ENCODE data around the gene MBD5.

Gene MBD5

DNA sequence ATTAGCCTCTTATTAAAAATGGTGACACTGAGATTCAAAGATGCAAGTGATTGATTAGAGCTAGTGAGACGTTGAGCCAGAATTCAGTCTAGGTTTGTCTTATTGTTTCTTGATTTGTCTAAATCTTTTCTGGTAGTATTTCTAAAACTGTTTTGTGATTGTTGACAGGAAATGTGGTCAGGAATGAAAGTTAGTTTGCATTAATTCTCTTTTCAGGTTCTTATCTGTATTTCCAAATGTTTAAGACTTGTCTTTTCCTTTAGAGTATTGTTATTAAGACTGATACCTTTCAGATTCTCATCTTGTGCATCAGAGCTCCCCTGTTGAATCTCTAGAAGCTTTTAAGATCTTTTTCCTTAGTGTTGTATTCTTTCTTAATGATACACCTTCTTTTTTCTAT lies 89.3 kb downstream of the MBD5 start:
- no peak overlapping the region for H3K9ac ChIP-seq (ENCODE audit: low read length)
- H3K4me3 ChIP-seq (ENCODE audit: low read depth, low read length) = no peak overlapping the region
- no peaks in the 10 kb centered on the region for H3K27me3 ChIP-seq (ENCODE audit: control insufficient read depth, insufficient read depth, low read length)
- H3K27ac ChIP-seq (ENCODE audit: low read depth, low read length) = no peak overlapping the region
- H3K4me1 ChIP-seq (ENCODE audit: control insufficient read depth, insufficient read depth, low read length) = no peaks in the 10 kb centered on the region
- H3K36me3 ChIP-seq (ENCODE audit: control insufficient read depth, insufficient read depth, low read length) = no peaks in the 10 kb centered on the region
- no peaks in the 10 kb centered on the region for H3K9me3 ChIP-seq (ENCODE audit: control insufficient read depth, insufficient read depth, low read depth, low read length)

DNA sequence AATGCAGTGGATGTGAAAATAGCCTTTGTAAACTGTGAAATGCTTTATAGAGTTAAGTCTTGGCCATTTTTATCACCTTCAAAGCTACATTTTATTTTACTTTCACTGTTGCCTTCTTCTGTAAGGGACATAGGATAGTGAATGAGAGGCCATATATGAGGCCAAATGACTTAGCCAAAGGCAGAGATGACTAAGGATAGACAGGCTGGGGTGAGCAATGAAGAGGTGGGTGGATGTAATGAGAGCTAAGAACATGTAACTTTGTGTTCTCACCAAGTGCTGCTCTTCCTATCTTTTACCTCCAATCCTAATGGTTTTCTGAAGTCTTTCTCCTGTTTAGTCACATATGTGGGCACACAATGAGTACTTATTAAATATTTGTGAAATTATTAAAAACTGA lies 101.9 kb downstream of the MBD5 start:
- no peaks in the 10 kb centered on the region for H3K4me1 ChIP-seq (ENCODE audit: control insufficient read depth, insufficient read depth, low read length)
- no peak overlapping the region for H3K9ac ChIP-seq (ENCODE audit: low read length)
- no peaks in the 10 kb centered on the region for H3K27me3 ChIP-seq (ENCODE audit: control insufficient read depth, insufficient read depth, low read length)
- H3K36me3 ChIP-seq (ENCODE audit: control insufficient read depth, insufficient read depth, low read length) = no peaks in the 10 kb centered on the region
- no peaks in the 10 kb centered on the region for H3K9me3 ChIP-seq (ENCODE audit: control insufficient read depth, insufficient read depth, low read depth, low read length)
- H3K27ac ChIP-seq (ENCODE audit: low read depth, low read length) = no peak overlapping the region
- H3K4me3 ChIP-seq (ENCODE audit: low read depth, low read length) = no peak overlapping the region

DNA sequence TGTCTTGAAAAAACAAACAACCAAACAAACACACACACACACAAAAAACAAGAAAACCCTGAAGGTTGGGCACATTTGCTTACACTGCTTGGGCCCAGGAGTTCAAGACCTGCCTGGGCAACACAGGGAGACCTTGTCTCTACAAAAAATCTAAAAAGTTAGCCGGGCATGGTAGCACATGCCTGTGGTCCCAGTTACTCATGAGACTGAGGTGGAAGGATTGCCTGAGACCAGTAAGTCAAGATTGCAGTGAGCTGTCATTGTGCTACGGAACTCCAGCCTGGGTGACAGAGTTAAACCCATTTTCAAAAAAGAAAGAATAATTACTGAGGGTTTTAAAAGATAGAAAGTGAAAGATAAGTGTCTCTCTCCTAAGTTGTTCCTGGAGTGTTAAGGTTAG lies 103.4 kb downstream of the MBD5 start:
- H3K27ac ChIP-seq (ENCODE audit: low read depth, low read length) = no peak overlapping the region
- no peak overlapping the region for H3K9ac ChIP-seq (ENCODE audit: low read length)
- H3K36me3 ChIP-seq (ENCODE audit: control insufficient read depth, insufficient read depth, low read length) = no peaks in the 10 kb centered on the region
- H3K4me3 ChIP-seq (ENCODE audit: low read depth, low read length) = no peak overlapping the region
- no peaks in the 10 kb centered on the region for H3K9me3 ChIP-seq (ENCODE audit: control insufficient read depth, insufficient read depth, low read depth, low read length)
- H3K4me1 ChIP-seq (ENCODE audit: control insufficient read depth, insufficient read depth, low read length) = no peaks in the 10 kb centered on the region
- no peaks in the 10 kb centered on the region for H3K27me3 ChIP-seq (ENCODE audit: control insufficient read depth, insufficient read depth, low read length)

DNA sequence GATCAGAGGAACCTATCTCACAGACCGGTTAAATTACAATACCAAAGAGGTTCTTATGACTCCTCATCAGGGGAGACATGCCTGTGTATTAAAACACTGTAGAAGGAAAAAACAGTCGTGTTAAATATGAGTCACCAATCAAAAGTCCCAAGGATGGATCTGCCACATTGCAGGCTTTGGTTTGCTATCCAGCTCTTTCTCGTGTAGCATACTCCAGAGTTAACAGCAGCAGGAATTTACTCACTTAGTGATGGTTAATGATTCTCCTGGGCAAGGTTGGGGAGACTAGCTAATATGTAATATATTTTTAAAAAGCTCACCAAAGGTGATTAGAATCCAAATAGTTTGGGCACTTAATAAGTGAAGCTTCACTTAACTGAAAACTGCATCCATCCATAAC lies 109.7 kb downstream of the MBD5 start:
- H3K36me3 ChIP-seq (ENCODE audit: control insufficient read depth, insufficient read depth, low read length) = no peaks in the 10 kb centered on the region
- peaks cover 9% of the 10 kb centered on the region for H3K4me1 ChIP-seq (ENCODE audit: control insufficient read depth, insufficient read depth, low read length)
- H3K4me3 ChIP-seq (ENCODE audit: low read depth, low read length) = no peak overlapping the region
- H3K9me3 ChIP-seq (ENCODE audit: control insufficient read depth, insufficient read depth, low read depth, low read length) = no peaks in the 10 kb centered on the region
- H3K27me3 ChIP-seq (ENCODE audit: control insufficient read depth, insufficient read depth, low read length) = no peaks in the 10 kb centered on the region
- H3K9ac ChIP-seq (ENCODE audit: low read length) = no peak overlapping the region
- no peak overlapping the region for H3K27ac ChIP-seq (ENCODE audit: low read depth, low read length)

DNA sequence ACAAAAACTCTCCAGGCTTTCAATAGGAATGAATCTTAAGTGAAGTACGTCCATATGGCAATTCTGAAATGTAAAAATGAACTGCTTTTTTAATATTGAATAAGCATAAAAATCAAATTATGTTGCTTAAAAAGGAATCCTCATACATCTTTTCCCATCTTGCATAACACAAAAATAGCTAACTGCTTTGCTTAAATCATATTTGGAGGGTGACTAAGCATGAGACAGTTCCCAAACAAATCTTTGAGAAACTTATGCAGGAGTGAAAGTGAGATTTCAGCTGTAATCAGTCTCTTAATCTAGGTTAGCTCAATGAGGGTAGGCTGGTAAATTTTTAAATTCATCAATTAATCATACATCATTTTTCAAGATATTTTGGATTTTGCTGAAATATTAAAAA lies 111.5 kb downstream of the MBD5 start:
- no peaks in the 10 kb centered on the region for H3K9me3 ChIP-seq (ENCODE audit: control insufficient read depth, insufficient read depth, low read depth, low read length)
- H3K4me3 ChIP-seq (ENCODE audit: low read depth, low read length) = no peak overlapping the region
- no peaks in the 10 kb centered on the region for H3K27me3 ChIP-seq (ENCODE audit: control insufficient read depth, insufficient read depth, low read length)
- H3K27ac ChIP-seq (ENCODE audit: low read depth, low read length) = no peak overlapping the region
- H3K9ac ChIP-seq (ENCODE audit: low read length) = no peak overlapping the region
- H3K4me1 ChIP-seq (ENCODE audit: control insufficient read depth, insufficient read depth, low read length) = peaks cover 15% of the 10 kb centered on the region
- H3K36me3 ChIP-seq (ENCODE audit: control insufficient read depth, insufficient read depth, low read length) = no peaks in the 10 kb centered on the region

DNA sequence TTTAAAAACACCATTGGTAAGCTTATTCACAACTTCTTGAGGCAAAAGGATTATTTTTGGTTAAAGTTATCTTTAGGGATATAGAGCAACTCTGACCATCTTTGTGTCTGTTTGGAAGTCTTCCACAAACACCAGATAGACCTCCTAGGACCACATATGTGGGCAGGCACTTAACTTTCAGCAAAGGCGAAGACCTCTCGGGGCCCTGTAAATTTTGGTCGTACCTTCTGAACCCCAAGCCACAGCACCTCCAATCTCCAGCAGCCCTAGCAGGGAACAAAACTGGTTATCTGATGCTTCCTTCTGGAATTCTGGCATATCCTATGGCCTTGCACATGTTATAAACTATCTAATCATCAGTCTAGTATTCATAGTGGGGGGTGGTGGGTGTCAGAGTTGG lies 114.8 kb downstream of the MBD5 start:
- no peaks in the 10 kb centered on the region for H3K9me3 ChIP-seq (ENCODE audit: control insufficient read depth, insufficient read depth, low read depth, low read length)
- H3K9ac ChIP-seq (ENCODE audit: low read length) = no peak overlapping the region
- H3K27ac ChIP-seq (ENCODE audit: low read depth, low read length) = peak overlapping the region; percentile 13; the same call in 1 of the 2 replicates
- peaks cover 15% of the 10 kb centered on the region for H3K4me1 ChIP-seq (ENCODE audit: control insufficient read depth, insufficient read depth, low read length)
- no peak overlapping the region; the same call in 1 of the 2 replicates for H3K4me3 ChIP-seq (ENCODE audit: low read depth, low read length)
- no peaks in the 10 kb centered on the region for H3K36me3 ChIP-seq (ENCODE audit: control insufficient read depth, insufficient read depth, low read length)
- no peaks in the 10 kb centered on the region for H3K27me3 ChIP-seq (ENCODE audit: control insufficient read depth, insufficient read depth, low read length)

DNA sequence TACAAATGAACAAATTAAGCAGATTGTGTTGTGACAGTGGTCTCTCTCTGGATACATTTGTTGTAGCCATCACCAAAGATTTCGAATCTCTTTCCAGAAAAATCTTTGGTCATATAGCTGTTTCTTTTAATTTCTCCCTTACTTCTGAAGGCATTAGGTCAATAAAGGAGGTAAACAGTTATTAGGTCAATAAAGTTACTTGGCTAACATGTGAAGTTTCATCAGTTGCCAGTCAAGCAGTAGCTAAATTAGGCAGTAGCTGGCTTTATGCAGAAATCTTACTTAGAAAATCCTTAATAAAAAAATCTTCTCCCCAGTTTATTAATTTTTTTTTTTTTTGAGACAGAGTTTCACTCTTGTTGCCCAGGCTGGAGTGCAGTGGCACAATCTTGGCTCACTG lies 115.5 kb downstream of the MBD5 start:
- Histone ChIP-seq H3K9ac (ENCODE audit: low read length) (no peak overlapping the region), H3K4me3 (ENCODE audit: low read depth, low read length) (no peak overlapping the region), H3K27ac (ENCODE audit: low read depth, low read length) (no peak overlapping the region), H3K9me3 (ENCODE audit: control insufficient read depth, insufficient read depth, low read depth, low read length) (no peaks in the 10 kb centered on the region), H3K4me1 (ENCODE audit: control insufficient read depth, insufficient read depth, low read length) (peaks cover 15% of the 10 kb centered on the region), H3K36me3 (ENCODE audit: control insufficient read depth, insufficient read depth, low read length) (no peaks in the 10 kb centered on the region), H3K27me3 (ENCODE audit: control insufficient read depth, insufficient read depth, low read length) (no peaks in the 10 kb centered on the region)

DNA sequence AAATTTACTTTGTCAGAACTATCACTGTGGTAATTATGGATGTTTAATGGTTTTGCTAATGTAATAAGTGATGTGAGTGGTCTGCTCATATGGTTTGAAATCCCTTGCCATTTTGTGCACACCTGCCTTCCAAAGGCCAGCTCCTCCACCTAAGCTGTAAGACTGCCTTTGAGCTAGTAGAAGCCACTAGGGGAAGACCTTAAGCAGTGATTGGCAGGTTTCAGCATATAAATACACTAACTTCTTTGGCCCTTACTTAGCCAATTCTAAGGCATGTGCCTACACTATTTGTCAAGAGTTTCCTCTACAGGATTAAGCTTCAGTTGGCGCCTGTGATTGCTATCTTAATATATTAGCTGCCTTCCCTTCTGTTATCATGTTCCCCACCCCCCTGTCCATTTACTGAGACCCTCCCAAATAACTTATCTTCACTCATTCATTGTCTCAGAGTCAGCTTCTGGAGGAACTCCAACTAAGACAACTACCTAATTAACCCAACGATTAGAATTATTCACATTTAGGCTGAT lies 141.1 kb downstream of the MBD5 start:
- Histone ChIP-seq H3K4me3 (ENCODE audit: low read depth, low read length) (no peak overlapping the region), H3K27ac (ENCODE audit: low read depth, low read length) (no peak overlapping the region), H3K4me1 (ENCODE audit: control insufficient read depth, insufficient read depth, low read length) (no peaks in the 10 kb centered on the region), H3K27me3 (ENCODE audit: control insufficient read depth, insufficient read depth, low read length) (no peaks in the 10 kb centered on the region), H3K9me3 (ENCODE audit: control insufficient read depth, insufficient read depth, low read depth, low read length) (no peaks in the 10 kb centered on the region), H3K36me3 (ENCODE audit: control insufficient read depth, insufficient read depth, low read length) (no peaks in the 10 kb centered on the region), H3K9ac (ENCODE audit: low read length) (no peak overlapping the region)

DNA sequence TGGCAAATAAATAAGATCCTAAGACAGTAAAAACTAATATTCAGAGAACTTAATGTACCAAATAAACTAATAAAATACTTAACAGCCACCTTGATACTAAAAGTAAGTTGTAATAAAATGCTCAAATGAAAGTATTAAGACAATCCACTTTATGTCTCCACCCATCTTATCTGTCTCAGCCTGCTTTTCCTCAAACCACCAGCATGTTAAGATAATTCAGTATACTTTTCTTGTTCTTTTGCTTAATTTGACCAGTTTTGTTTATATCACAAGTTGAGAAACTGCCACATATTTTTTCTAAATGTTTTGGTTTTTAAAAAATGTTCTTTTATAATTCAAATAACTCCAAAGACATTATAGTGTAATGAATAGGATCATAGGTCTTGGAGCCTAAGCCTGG lies 142.0 kb downstream of the MBD5 start:
- H3K27ac ChIP-seq (ENCODE audit: low read depth, low read length) = no peak overlapping the region
- H3K27me3 ChIP-seq (ENCODE audit: control insufficient read depth, insufficient read depth, low read length) = no peaks in the 10 kb centered on the region
- H3K36me3 ChIP-seq (ENCODE audit: control insufficient read depth, insufficient read depth, low read length) = no peaks in the 10 kb centered on the region
- no peaks in the 10 kb centered on the region for H3K9me3 ChIP-seq (ENCODE audit: control insufficient read depth, insufficient read depth, low read depth, low read length)
- no peak overlapping the region for H3K9ac ChIP-seq (ENCODE audit: low read length)
- no peak overlapping the region for H3K4me3 ChIP-seq (ENCODE audit: low read depth, low read length)
- H3K4me1 ChIP-seq (ENCODE audit: control insufficient read depth, insufficient read depth, low read length) = no peaks in the 10 kb centered on the region

DNA sequence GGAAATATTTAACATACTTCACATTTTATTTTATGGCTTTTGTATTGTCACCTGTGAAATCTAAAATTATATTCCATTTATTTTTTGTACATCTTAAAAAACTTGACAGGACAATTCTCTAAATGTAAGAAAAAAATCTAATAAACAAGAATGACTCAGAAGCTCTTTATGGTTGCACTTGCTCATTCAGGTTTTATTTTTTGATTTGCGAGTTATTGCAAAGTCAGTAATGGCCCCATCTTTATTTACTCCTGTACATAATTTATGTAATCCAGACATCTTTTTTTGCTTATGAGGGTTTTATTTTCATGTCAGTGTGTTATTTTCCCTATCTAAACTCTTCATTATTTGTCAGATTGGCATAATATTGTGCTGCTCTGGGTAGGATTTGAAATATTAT lies 145.1 kb downstream of the MBD5 start:
- no peaks in the 10 kb centered on the region for H3K27me3 ChIP-seq (ENCODE audit: control insufficient read depth, insufficient read depth, low read length)
- no peaks in the 10 kb centered on the region for H3K36me3 ChIP-seq (ENCODE audit: control insufficient read depth, insufficient read depth, low read length)
- H3K4me1 ChIP-seq (ENCODE audit: control insufficient read depth, insufficient read depth, low read length) = no peaks in the 10 kb centered on the region
- no peak overlapping the region for H3K4me3 ChIP-seq (ENCODE audit: low read depth, low read length)
- no peaks in the 10 kb centered on the region for H3K9me3 ChIP-seq (ENCODE audit: control insufficient read depth, insufficient read depth, low read depth, low read length)
- H3K27ac ChIP-seq (ENCODE audit: low read depth, low read length) = no peak overlapping the region
- H3K9ac ChIP-seq (ENCODE audit: low read length) = no peak overlapping the region

DNA sequence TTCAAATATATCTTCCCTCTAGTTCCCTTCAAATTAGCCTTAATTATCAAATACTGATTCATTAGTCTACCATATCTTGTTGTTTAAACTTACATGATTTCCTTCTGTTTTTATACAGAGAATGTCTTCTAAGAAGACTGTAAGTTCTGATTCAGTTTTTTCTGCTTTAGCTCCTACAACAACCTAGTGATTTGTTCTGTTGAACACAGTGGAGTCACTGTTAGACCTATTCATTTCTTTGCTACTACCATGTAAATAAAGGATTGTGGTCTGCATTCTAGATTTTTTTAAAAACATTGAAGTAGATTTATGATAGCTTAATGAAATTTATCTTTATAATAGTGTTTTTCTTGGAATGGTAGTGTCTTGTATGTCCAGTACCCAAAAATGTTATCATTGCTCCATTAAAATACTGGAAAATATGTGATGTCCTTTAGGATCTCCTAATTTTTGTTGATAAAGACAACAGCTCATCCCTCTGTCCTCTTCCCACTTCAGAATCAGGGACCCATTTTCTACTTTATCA lies 146.4 kb downstream of the MBD5 start:
- Histone ChIP-seq H3K27ac (ENCODE audit: low read depth, low read length) (no peak overlapping the region), H3K9ac (ENCODE audit: low read length) (no peak overlapping the region), H3K4me1 (ENCODE audit: control insufficient read depth, insufficient read depth, low read length) (no peaks in the 10 kb centered on the region), H3K27me3 (ENCODE audit: control insufficient read depth, insufficient read depth, low read length) (no peaks in the 10 kb centered on the region), H3K9me3 (ENCODE audit: control insufficient read depth, insufficient read depth, low read depth, low read length) (no peaks in the 10 kb centered on the region), H3K4me3 (ENCODE audit: low read depth, low read length) (no peak overlapping the region), H3K36me3 (ENCODE audit: control insufficient read depth, insufficient read depth, low read length) (no peaks in the 10 kb centered on the region)

DNA sequence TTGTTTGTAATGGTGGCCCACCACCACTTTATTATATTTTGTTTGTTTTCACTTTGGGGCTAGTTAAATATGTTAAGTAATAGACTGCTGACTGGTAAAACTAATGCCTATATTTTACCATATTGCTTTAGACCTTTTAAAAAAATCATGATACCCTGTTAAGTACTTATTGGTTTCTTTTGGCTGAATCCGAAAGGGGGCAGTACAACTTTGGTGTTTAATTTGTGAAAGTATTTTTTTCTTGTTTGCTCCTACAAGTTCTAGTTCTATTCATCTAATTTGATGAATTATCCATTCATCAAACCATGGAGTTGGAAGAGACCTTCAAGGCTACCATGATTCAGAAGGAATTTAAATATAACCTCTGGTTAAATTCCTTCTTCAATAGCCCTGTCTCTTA lies 147.0 kb downstream of the MBD5 start:
- no peak overlapping the region for H3K4me3 ChIP-seq (ENCODE audit: low read depth, low read length)
- H3K27ac ChIP-seq (ENCODE audit: low read depth, low read length) = no peak overlapping the region
- H3K4me1 ChIP-seq (ENCODE audit: control insufficient read depth, insufficient read depth, low read length) = no peaks in the 10 kb centered on the region

More for the DNA sequence above, 147.0 kb downstream of the MBD5 start:
- H3K27me3 ChIP-seq (ENCODE audit: control insufficient read depth, insufficient read depth, low read length) = no peaks in the 10 kb centered on the region
- no peak overlapping the region for H3K9ac ChIP-seq (ENCODE audit: low read length)
- no peaks in the 10 kb centered on the region for H3K9me3 ChIP-seq (ENCODE audit: control insufficient read depth, insufficient read depth, low read depth, low read length)
- no peaks in the 10 kb centered on the region for H3K36me3 ChIP-seq (ENCODE audit: control insufficient read depth, insufficient read depth, low read length)
